Gastrocnemius medialis (tissue), 4 donors: ENCODE measurements around the gene HOXB5.

ENCODE experiments used
- CTCF ChIP-seq, 5 experiments: fragments of 450-650 bp in 3 of 5; fragments of 200-600 bp in 2 of 5; sonication (generic) in 2 of 5; IDR thresholded peaks in 4 of 5; conservative IDR thresholded peaks in 1 of 5; 1 replicate in 4 of 5; 2 replicates in 1 of 5; pipeline ENCODE4 v1.5.1; 2016 to 2019; ENCODE audit warnings: antibody characterized with exemption in 5 of 5, mild to moderate bottlenecking in 3 of 5, moderate library complexity in 3 of 5
- POLR2A ChIP-seq, 2 donors: fragments of 450-650 bp; IDR thresholded peaks; one replicate each; pipeline ENCODE4 v1.6.1; 2017; ENCODE audit warnings: antibody characterized with exemption in 2 of 2, mild to moderate bottlenecking in 2 of 2, moderate library complexity in 2 of 2

- TF ChIP-seq CTCF (IDR thresholded peaks at IDR 0.05 in 4 of 5, conservative IDR thresholded peaks at IDR 0.05 in 1 of 5) (no peak), POLR2A (IDR thresholded peaks at IDR 0.05) (no peak)
Measured at GRCh38 chr17:48629411-48629759, 35.8 kb upstream of the HOXB5 start.
